A673 (cell line): ENCODE results near the gene SEMA4D. TPM values are rescaled to one million over a fixed set of nuclear protein-coding genes. Genes with fewer than 3 reads are reported as not detected.

Experiments used
- BruUV-seq: library from RNA; stranded (reverse); fragments of 400-500 nt; replicated peaks from 2 replicates; lab custom pipeline; 2021; lab: Mats Ljungman, UMichigan
- CTCF ChIA-PET: fragments of 300-600 bp; sonication (Branson Sonifier 250); formaldehyde crosslinking; loops from one replicate; lab custom pipeline; 2022; ENCODE audit warnings: antibody characterized with exemption; lab: Charles Lee
- POLR2A ChIA-PET: fragments of 300-600 bp; sonication (Branson Sonifier 250); formaldehyde crosslinking; loops from one replicate; lab custom pipeline; 2022; ENCODE audit warnings: antibody characterized with exemption; ENCODE audit not compliant: low non-redundant PET; lab: Charles Lee
- DNase-seq: peaks from one replicate; pipeline ENCODE4 v3.0.0-alpha.2; 2015; ENCODE audit warnings: low spot score
- H3K27ac ChIP-seq: fragments of 200-600 bp; sonication (generic); 2 replicates; pipeline ENCODE4 v1.5.1; 2016; ENCODE audit warnings: mixed run types, low read depth, mild to moderate bottlenecking, mixed read lengths, antibody characterized with exemption, low read length; ENCODE audit not compliant: poor library complexity, severe bottlenecking
- H3K27me3 ChIP-seq: fragments of 200-600 bp; sonication (generic); replicated peaks from 2 replicates; pipeline ENCODE4 v1.6.1; 2017; ENCODE audit warnings: mixed run types, low read depth, mild to moderate bottlenecking, mixed read lengths, antibody characterized with exemption, low read length; ENCODE audit not compliant: insufficient read depth, poor library complexity
- H3K36me3 ChIP-seq: fragments of 200-600 bp; sonication (generic); 2 replicates; pipeline ENCODE4 v1.6.1; 2016; ENCODE audit warnings: mixed run types, mild to moderate bottlenecking, mixed read lengths, antibody characterized with exemption, low read length; ENCODE audit not compliant: insufficient read depth, poor library complexity, severe bottlenecking
- H3K4me1 ChIP-seq: fragments of 200-600 bp; sonication (generic); 2 replicates; pipeline ENCODE4 v1.6.1; 2017; ENCODE audit warnings: mixed run types, mild to moderate bottlenecking, mixed read lengths, antibody characterized with exemption, low read length; ENCODE audit not compliant: insufficient read depth, poor library complexity, severe bottlenecking
- H3K4me3 ChIP-seq: fragments of 200-600 bp; sonication (generic); 2 replicates; pipeline ENCODE4 v1.5.1; 2016; ENCODE audit warnings: low read depth, mixed run types, mild to moderate bottlenecking, mixed read lengths, low read length; ENCODE audit not compliant: poor library complexity, severe bottlenecking
- H3K9me3 ChIP-seq: fragments of 200-600 bp; sonication (generic); 2 replicates; pipeline ENCODE4 v1.6.1; 2016; ENCODE audit warnings: mixed run types, low read depth, mild to moderate bottlenecking, mixed read lengths, antibody characterized with exemption, low read length; ENCODE audit not compliant: poor library complexity, severe bottlenecking
- CTCF ChIP-seq: fragments of 300-800, 200-600 bp; sonication (generic); conservative IDR thresholded peaks from 2 replicates; pipeline ENCODE4 v1.5.1; 2017; ENCODE audit warnings: low read depth, mild to moderate bottlenecking, antibody characterized with exemption, low read length, moderate library complexity, mixed read lengths
- EZH2 ChIP-seq: fragments of 200-600 bp; sonication (generic); IDR thresholded peaks from 2 replicates; pipeline ENCODE4 v1.6.1; 2017; ENCODE audit warnings: borderline replicate concordance, low read depth, mild to moderate bottlenecking, mixed read lengths, antibody characterized with exemption, low read length; ENCODE audit not compliant: poor library complexity, severe bottlenecking
- intact Hi-C: fragments of 100-400 bp; cut with micrococcal nuclease; formaldehyde crosslinking; loops from one replicate; pipeline ENCODE4 v1.10.0; 2022; ENCODE audit not compliant: unreplicated experiment
- total RNA-seq: library from RNA; stranded (reverse); gene quantifications from 2 replicates; pipeline ENCODE4 v1.2.3, GENCODE V29; 2021

SEMA4D gene
- total RNA-seq, 1 experiment from 2014 or later: 14.2 TPM

- TF ChIP-seq CTCF (no peak), EZH2 (no peak)
- no peak overlapping the region for H3K4me3 ChIP-seq
- H3K27me3 ChIP-seq: no peaks in the 10 kb centered on the region
- H3K9me3 ChIP-seq: no peaks in the 10 kb centered on the region
- H3K27ac ChIP-seq: no peak overlapping the region
- no peaks in the 10 kb centered on the region for H3K4me1 ChIP-seq
- no peaks in the 10 kb centered on the region for H3K36me3 ChIP-seq
- intact Hi-C loops: no loop called here
- DNase-seq: no peak
- POLR2A ChIA-PET: no interaction called here
- no TSS peak for BruUV-seq
- CTCF ChIA-PET: interaction anchor here (0.5 kb wide), 1 partner anchor 91 kb away, joined by 3 read pairs; no protein-coding TSS in a partner anchor
Observed at GRCh38 chr9:89538871-89539270, 41.0 kb upstream of the SEMA4D start.

GRCh38 chr9:89537166-89537565 is 39.3 kb upstream of the SEMA4D start:
- POLR2A ChIA-PET: no interaction called here
- TF ChIP-seq CTCF (no peak), EZH2 (no peak)
- BruUV-seq: no TSS peak
- CTCF ChIA-PET: no interaction called here
- DNase-seq: no peak
- Histone ChIP-seq H3K36me3 (no peaks in the 10 kb centered on the region), H3K27ac (no peak overlapping the region), H3K27me3 (no peaks in the 10 kb centered on the region), H3K4me1 (no peaks in the 10 kb centered on the region), H3K4me3 (no peak overlapping the region), H3K9me3 (no peaks in the 10 kb centered on the region)
- intact Hi-C loops: no loop called here

GRCh38 chr9:89536600-89536999 is 38.7 kb upstream of the SEMA4D start:
- H3K27ac ChIP-seq: no peak overlapping the region
- CTCF ChIA-PET: no interaction called here
- H3K4me3 ChIP-seq: no peak overlapping the region
- POLR2A ChIA-PET: no interaction called here
- H3K9me3 ChIP-seq: no peaks in the 10 kb centered on the region
- TF ChIP-seq EZH2 (no peak), CTCF (no peak)
- no peak for DNase-seq
- no peaks in the 10 kb centered on the region for H3K27me3 ChIP-seq
- no peaks in the 10 kb centered on the region for H3K4me1 ChIP-seq
- H3K36me3 ChIP-seq: no peaks in the 10 kb centered on the region
- no TSS peak for BruUV-seq
- intact Hi-C loops: no loop called here
